ENCODE data around the gene FJX1.

DNA sequence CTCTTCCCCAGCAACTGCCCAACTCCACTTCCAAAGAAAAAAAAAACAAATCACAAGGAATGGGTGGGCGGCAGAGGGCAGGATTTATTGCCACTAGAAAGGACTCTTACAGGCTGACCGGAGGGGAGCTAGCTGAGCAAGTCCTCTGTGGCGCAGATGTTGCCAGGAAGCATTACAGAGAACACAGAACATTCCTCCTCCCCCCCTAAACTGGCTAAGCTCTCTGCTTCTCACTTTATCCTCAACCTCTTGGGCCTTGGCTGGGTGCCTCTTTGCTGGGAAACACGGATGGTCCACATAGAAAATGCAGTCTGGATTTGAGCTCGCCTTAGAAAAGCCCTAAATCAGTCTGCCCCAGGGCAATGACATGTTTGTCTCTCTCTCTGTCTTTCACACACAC, 12.6 kb upstream of the FJX1 start:
- TF ChIP-seq, protein P1, sequence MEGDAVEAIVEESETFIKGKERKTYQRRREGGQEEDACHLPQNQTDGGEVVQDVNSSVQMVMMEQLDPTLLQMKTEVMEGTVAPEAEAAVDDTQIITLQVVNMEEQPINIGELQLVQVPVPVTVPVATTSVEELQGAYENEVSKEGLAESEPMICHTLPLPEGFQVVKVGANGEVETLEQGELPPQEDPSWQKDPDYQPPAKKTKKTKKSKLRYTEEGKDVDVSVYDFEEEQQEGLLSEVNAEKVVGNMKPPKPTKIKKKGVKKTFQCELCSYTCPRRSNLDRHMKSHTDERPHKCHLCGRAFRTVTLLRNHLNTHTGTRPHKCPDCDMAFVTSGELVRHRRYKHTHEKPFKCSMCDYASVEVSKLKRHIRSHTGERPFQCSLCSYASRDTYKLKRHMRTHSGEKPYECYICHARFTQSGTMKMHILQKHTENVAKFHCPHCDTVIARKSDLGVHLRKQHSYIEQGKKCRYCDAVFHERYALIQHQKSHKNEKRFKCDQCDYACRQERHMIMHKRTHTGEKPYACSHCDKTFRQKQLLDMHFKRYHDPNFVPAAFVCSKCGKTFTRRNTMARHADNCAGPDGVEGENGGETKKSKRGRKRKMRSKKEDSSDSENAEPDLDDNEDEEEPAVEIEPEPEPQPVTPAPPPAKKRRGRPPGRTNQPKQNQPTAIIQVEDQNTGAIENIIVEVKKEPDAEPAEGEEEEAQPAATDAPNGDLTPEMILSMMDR (IDR thresholded peaks at IDR 0.05; ENCODE audit: low read length) = no peak
- TF ChIP-seq EZH2 (IDR thresholded peaks at IDR 0.05; ENCODE audit: borderline replicate concordance, low read length) = no peak
